NCI-H69 (cell line): ENCODE data around the gene PRRT1.

Experiments
- DNase-seq: peaks from one replicate; lab custom pipeline; 2025; lab: John Stamatoyannopoulos, UW

The PRRT1 gene

GRCh38 chr6:32174416-32174815, 22.7 kb upstream of the PRRT1 start:
- DNase-seq, result no peak

- no peak for DNase-seq
These were observed 21.4 kb upstream of the PRRT1 start for GRCh38 chr6:32173051-32173727.

GRCh38 chr6:32171234-32171633, 19.5 kb upstream of the PRRT1 start:
- DNase-seq, result no peak

- no peak for DNase-seq
These were observed 18.6 kb upstream of the PRRT1 start for GRCh38 chr6:32170294-32170693.

GRCh38 chr6:32168807-32169591, 17.3 kb upstream of the PRRT1 start:
- no peak for DNase-seq

GRCh38 chr6:32168350-32168749, 16.6 kb upstream of the PRRT1 start:
- DNase-seq, result no peak

- no peak for DNase-seq
These were observed 16.1 kb upstream of the PRRT1 start for GRCh38 chr6:32167761-32168262.

- peak; percentile 14 for DNase-seq
These were observed 15.5 kb upstream of the PRRT1 start for GRCh38 chr6:32167154-32167760.

- no peak for DNase-seq
These were observed 14.8 kb upstream of the PRRT1 start for GRCh38 chr6:32166411-32167061.

- DNase-seq, result no peak
These were observed 12.6 kb upstream of the PRRT1 start, which contains the start of gene EGFL8 for GRCh38 chr6:32164295-32164694. EGFL8 (plus strand) TSS chr6:32164595; CDS start chr6:32166166, 1,571 bp downstream.

- no peak for DNase-seq
These were observed 12.0 kb upstream of the PRRT1 start for GRCh38 chr6:32163559-32164258.

GRCh38 chr6:32158052-32158451, 6.3 kb upstream of the PRRT1 start:
- DNase-seq, result no peak

- no peak for DNase-seq
These were observed 5.2 kb upstream of the PRRT1 start for GRCh38 chr6:32156891-32157290.

- DNase-seq, result peak; percentile 93
These were observed 2.9 kb upstream of the PRRT1 start for GRCh38 chr6:32154514-32155161.

- peak; percentile 96 for DNase-seq
These were observed 2.1 kb upstream of the PRRT1 start, which contains the start of gene PPT2 for GRCh38 chr6:32153564-32154513. PPT2 (plus strand) TSS chr6:32154141; CDS start chr6:32154595, 454 bp downstream.

- peak; percentile 68 for DNase-seq
These were observed 1.2 kb upstream of the PRRT1 start for GRCh38 chr6:32152769-32153563.

- DNase-seq, result peak; percentile 72
These were observed 417 bp downstream of the PRRT1 start for GRCh38 chr6:32151181-32151862.
